Measurements from ENCODE around the gene PPP2R3A.
"Not testable (repeated sequence)": the region's sequence is repeated elsewhere in the genome, so short reads cannot be mapped to it uniquely, and the experiment has no call there.

The PPP2R3A gene

GRCh38 chr3:135927155-135927554, 38.4 kb upstream of the PPP2R3A start:
- no peak overlapping the region for H3K9ac ChIP-seq (ENCODE audit: low read length in 5 of 5)
- H3K4me1 ChIP-seq (ENCODE audit: control insufficient read depth in 5 of 5, insufficient read depth in 5 of 5, low read length in 5 of 5): peaks cover 0 to 2% (median 0%) of the 10 kb centered on the region in 5 donors
- no peak overlapping the region for H3K4me3 ChIP-seq (ENCODE audit: low read depth in 1 of 5, low read length in 5 of 5)
- H3K9me3 ChIP-seq (ENCODE audit: control insufficient read depth in 5 of 5, low read length in 5 of 5): peaks cover 0 to 3% (median 0%) of the 10 kb centered on the region in 5 donors
- no peaks in the 10 kb centered on the region for H3K27me3 ChIP-seq (ENCODE audit: control insufficient read depth in 5 of 5, insufficient read depth in 4 of 5, low read length in 5 of 5)
- no peaks in the 10 kb centered on the region for H3K36me3 ChIP-seq (ENCODE audit: control insufficient read depth in 5 of 5, insufficient read depth in 5 of 5, low read length in 5 of 5)
- no peak overlapping the region for H3K27ac ChIP-seq (ENCODE audit: low read depth, low read length)

GRCh38 chr3:135929670-135930069, 35.9 kb upstream of the PPP2R3A start:
- Histone ChIP-seq H3K27me3 (ENCODE audit: control insufficient read depth in 5 of 5, insufficient read depth in 4 of 5, low read length in 5 of 5) (no peaks in the 10 kb centered on the region), H3K4me1 (ENCODE audit: control insufficient read depth in 5 of 5, insufficient read depth in 5 of 5, low read length in 5 of 5) (peaks cover 0 to 2% (median 0%) of the 10 kb centered on the region in 5 donors), H3K4me3 (ENCODE audit: low read depth in 1 of 5, low read length in 5 of 5) (no peak overlapping the region), H3K27ac (ENCODE audit: low read depth, low read length) (no peak overlapping the region), H3K9me3 (ENCODE audit: control insufficient read depth in 5 of 5, low read length in 5 of 5) (peaks cover 0 to 3% (median 0%) of the 10 kb centered on the region in 5 donors), H3K9ac (ENCODE audit: low read length in 5 of 5) (no peak overlapping the region), H3K36me3 (ENCODE audit: control insufficient read depth in 5 of 5, insufficient read depth in 5 of 5, low read length in 5 of 5) (no peaks in the 10 kb centered on the region)

- Histone ChIP-seq H3K27me3 (ENCODE audit: control insufficient read depth in 5 of 5, insufficient read depth in 4 of 5, low read length in 5 of 5) (no peaks in the 10 kb centered on the region), H3K36me3 (ENCODE audit: control insufficient read depth in 5 of 5, insufficient read depth in 5 of 5, low read length in 5 of 5) (no peaks in the 10 kb centered on the region), H3K9ac (ENCODE audit: low read length in 5 of 5) (no peak overlapping the region), H3K27ac (ENCODE audit: low read depth, low read length) (no peak overlapping the region), H3K9me3 (ENCODE audit: control insufficient read depth in 5 of 5, low read length in 5 of 5) (peaks cover 0 to 3% (median 0%) of the 10 kb centered on the region in 5 donors), H3K4me1 (ENCODE audit: control insufficient read depth in 5 of 5, insufficient read depth in 5 of 5, low read length in 5 of 5) (peaks cover 0 to 2% (median 0%) of the 10 kb centered on the region in 5 donors), H3K4me3 (ENCODE audit: low read depth in 1 of 5, low read length in 5 of 5) (no peak overlapping the region)
Measured at GRCh38 chr3:135930255-135930654, 35.3 kb upstream of the PPP2R3A start.

- not testable (repeated sequence) for H3K4me3 ChIP-seq (ENCODE audit: low read depth in 1 of 5, low read length in 5 of 5); H3K4me1 ChIP-seq (ENCODE audit: control insufficient read depth in 5 of 5, insufficient read depth in 5 of 5, low read length in 5 of 5); H3K9ac ChIP-seq (ENCODE audit: low read length in 5 of 5); H3K27me3 ChIP-seq (ENCODE audit: control insufficient read depth in 5 of 5, insufficient read depth in 4 of 5, low read length in 5 of 5); H3K27ac ChIP-seq (ENCODE audit: low read depth, low read length); H3K9me3 ChIP-seq (ENCODE audit: control insufficient read depth in 5 of 5, low read length in 5 of 5); H3K36me3 ChIP-seq (ENCODE audit: control insufficient read depth in 5 of 5, insufficient read depth in 5 of 5, low read length in 5 of 5)
Measured at GRCh38 chr3:135935171-135935570, 30.4 kb upstream of the PPP2R3A start.

- H3K4me1 ChIP-seq (ENCODE audit: control insufficient read depth in 5 of 5, insufficient read depth in 5 of 5, low read length in 5 of 5); H3K27me3 ChIP-seq (ENCODE audit: control insufficient read depth in 5 of 5, insufficient read depth in 4 of 5, low read length in 5 of 5); H3K27ac ChIP-seq (ENCODE audit: low read depth, low read length); H3K36me3 ChIP-seq (ENCODE audit: control insufficient read depth in 5 of 5, insufficient read depth in 5 of 5, low read length in 5 of 5); H3K4me3 ChIP-seq (ENCODE audit: low read depth in 1 of 5, low read length in 5 of 5); H3K9me3 ChIP-seq (ENCODE audit: control insufficient read depth in 5 of 5, low read length in 5 of 5); H3K9ac ChIP-seq (ENCODE audit: low read length in 5 of 5): not testable (repeated sequence)
Measured at GRCh38 chr3:135937766-135938165, 27.8 kb upstream of the PPP2R3A start.

GRCh38 chr3:135944831-135945230, 20.7 kb upstream of the PPP2R3A start:
- Histone ChIP-seq H3K4me3 (ENCODE audit: low read depth in 1 of 5, low read length in 5 of 5) (no peak overlapping the region), H3K27me3 (ENCODE audit: control insufficient read depth in 5 of 5, insufficient read depth in 4 of 5, low read length in 5 of 5) (peaks cover 0 to 4% (median 0%) of the 10 kb centered on the region in 5 donors), H3K4me1 (ENCODE audit: control insufficient read depth in 5 of 5, insufficient read depth in 5 of 5, low read length in 5 of 5) (no peaks in the 10 kb centered on the region), H3K9ac (ENCODE audit: low read length in 5 of 5) (no peak overlapping the region), H3K9me3 (ENCODE audit: control insufficient read depth in 5 of 5, low read length in 5 of 5) (peaks cover 0 to 6% (median 4%) of the 10 kb centered on the region in 5 donors), H3K27ac (ENCODE audit: low read depth, low read length) (no peak overlapping the region), H3K36me3 (ENCODE audit: control insufficient read depth in 5 of 5, insufficient read depth in 5 of 5, low read length in 5 of 5) (no peaks in the 10 kb centered on the region)

GRCh38 chr3:135950941-135951340, 14.6 kb upstream of the PPP2R3A start:
- Histone ChIP-seq H3K27me3 (ENCODE audit: control insufficient read depth in 5 of 5, insufficient read depth in 4 of 5, low read length in 5 of 5) (no peaks in the 10 kb centered on the region), H3K9ac (ENCODE audit: low read length in 5 of 5) (no peak overlapping the region), H3K4me3 (ENCODE audit: low read depth in 1 of 5, low read length in 5 of 5) (no peak overlapping the region), H3K36me3 (ENCODE audit: control insufficient read depth in 5 of 5, insufficient read depth in 5 of 5, low read length in 5 of 5) (no peaks in the 10 kb centered on the region), H3K27ac (ENCODE audit: low read depth, low read length) (no peak overlapping the region), H3K4me1 (ENCODE audit: control insufficient read depth in 5 of 5, insufficient read depth in 5 of 5, low read length in 5 of 5) (no peaks in the 10 kb centered on the region), H3K9me3 (ENCODE audit: control insufficient read depth in 5 of 5, low read length in 5 of 5) (peaks cover 0 to 7% (median 0%) of the 10 kb centered on the region in 5 donors)

- Histone ChIP-seq H3K4me3 (ENCODE audit: low read depth in 1 of 5, low read length in 5 of 5) (peak overlapping the region in 1 of 5 donors; percentile 75), H3K27me3 (ENCODE audit: control insufficient read depth in 5 of 5, insufficient read depth in 4 of 5, low read length in 5 of 5) (no peaks in the 10 kb centered on the region), H3K9me3 (ENCODE audit: control insufficient read depth in 5 of 5, low read length in 5 of 5) (peaks cover 1 to 14% (median 6%) of the 10 kb centered on the region in 5 donors), H3K27ac (ENCODE audit: low read depth, low read length) (no peak overlapping the region), H3K36me3 (ENCODE audit: control insufficient read depth in 5 of 5, insufficient read depth in 5 of 5, low read length in 5 of 5) (no peaks in the 10 kb centered on the region), H3K9ac (ENCODE audit: low read length in 5 of 5) (no peak overlapping the region), H3K4me1 (ENCODE audit: control insufficient read depth in 5 of 5, insufficient read depth in 5 of 5, low read length in 5 of 5) (peaks cover 0 to 24% (median 17%) of the 10 kb centered on the region in 5 donors)
Measured at GRCh38 chr3:135964160-135964955, 1.2 kb upstream of the PPP2R3A start.

GRCh38 chr3:135965129-135965505, 411 bp upstream of the PPP2R3A start:
- peaks cover 0 to 24% (median 17%) of the 10 kb centered on the region in 5 donors for H3K4me1 ChIP-seq (ENCODE audit: control insufficient read depth in 5 of 5, insufficient read depth in 5 of 5, low read length in 5 of 5)
- no peaks in the 10 kb centered on the region for H3K36me3 ChIP-seq (ENCODE audit: control insufficient read depth in 5 of 5, insufficient read depth in 5 of 5, low read length in 5 of 5)
- no peaks in the 10 kb centered on the region for H3K27me3 ChIP-seq (ENCODE audit: control insufficient read depth in 5 of 5, insufficient read depth in 4 of 5, low read length in 5 of 5)
- H3K4me3 ChIP-seq (ENCODE audit: low read depth in 1 of 5, low read length in 5 of 5): peak overlapping the region; percentile 55 to 78 (median 75)
- no peak overlapping the region for H3K27ac ChIP-seq (ENCODE audit: low read depth, low read length)
- peak overlapping the region in 2 of 5 donors; percentile 46 to 68 for H3K9ac ChIP-seq (ENCODE audit: low read length in 5 of 5)
- H3K9me3 ChIP-seq (ENCODE audit: control insufficient read depth in 5 of 5, low read length in 5 of 5): peaks cover 0 to 11% (median under 1%) of the 10 kb centered on the region in 5 donors

GRCh38 chr3:135966271-135966961, 888 bp downstream of the PPP2R3A start:
- Histone ChIP-seq H3K27me3 (ENCODE audit: control insufficient read depth in 5 of 5, insufficient read depth in 4 of 5, low read length in 5 of 5) (no peaks in the 10 kb centered on the region), H3K27ac (ENCODE audit: low read depth, low read length) (peak overlapping the region; percentile 80), H3K4me1 (ENCODE audit: control insufficient read depth in 5 of 5, insufficient read depth in 5 of 5, low read length in 5 of 5) (peaks cover 0 to 28% (median 17%) of the 10 kb centered on the region in 5 donors), H3K9ac (ENCODE audit: low read length in 5 of 5) (peak overlapping the region; percentile 56 to 84 (median 72)), H3K36me3 (ENCODE audit: control insufficient read depth in 5 of 5, insufficient read depth in 5 of 5, low read length in 5 of 5) (no peaks in the 10 kb centered on the region), H3K9me3 (ENCODE audit: control insufficient read depth in 5 of 5, low read length in 5 of 5) (peaks cover 0 to under 1% (median 0%) of the 10 kb centered on the region in 5 donors), H3K4me3 (ENCODE audit: low read depth in 1 of 5, low read length in 5 of 5) (peak overlapping the region; percentile 62 to 78 (median 74))
